ENCODE results near the gene NKX6-2. TPM values are rescaled to one million over a fixed set of nuclear protein-coding genes. Genes with fewer than 3 reads are reported as not detected.

Gene NKX6-2
- total RNA-seq, 1 donor = not detected

DNA sequence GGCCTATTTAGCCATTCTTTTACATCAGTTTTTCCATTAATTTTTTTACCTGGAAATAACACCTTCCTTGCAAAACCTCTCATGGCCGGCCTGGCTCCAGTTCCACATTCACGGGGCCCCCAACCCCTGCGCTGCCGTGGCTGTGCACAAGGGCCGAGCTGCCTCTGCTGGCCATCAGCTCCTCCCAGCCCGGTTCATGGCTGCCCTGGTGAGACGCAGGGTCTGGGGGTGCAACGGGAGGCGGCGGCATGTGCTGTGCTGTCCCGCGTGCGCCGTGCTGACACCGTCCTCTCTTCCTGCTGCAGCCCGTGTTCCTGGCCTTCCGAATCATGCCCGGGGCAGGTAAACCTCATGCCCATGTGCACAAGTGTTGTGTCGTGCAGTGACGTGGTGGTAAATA is 4.4 kb downstream of the NKX6-2 start:
- H3K27ac ChIP-seq (ENCODE audit: low read depth, low read length) = no peak overlapping the region
- TF ChIP-seq, protein P1, sequence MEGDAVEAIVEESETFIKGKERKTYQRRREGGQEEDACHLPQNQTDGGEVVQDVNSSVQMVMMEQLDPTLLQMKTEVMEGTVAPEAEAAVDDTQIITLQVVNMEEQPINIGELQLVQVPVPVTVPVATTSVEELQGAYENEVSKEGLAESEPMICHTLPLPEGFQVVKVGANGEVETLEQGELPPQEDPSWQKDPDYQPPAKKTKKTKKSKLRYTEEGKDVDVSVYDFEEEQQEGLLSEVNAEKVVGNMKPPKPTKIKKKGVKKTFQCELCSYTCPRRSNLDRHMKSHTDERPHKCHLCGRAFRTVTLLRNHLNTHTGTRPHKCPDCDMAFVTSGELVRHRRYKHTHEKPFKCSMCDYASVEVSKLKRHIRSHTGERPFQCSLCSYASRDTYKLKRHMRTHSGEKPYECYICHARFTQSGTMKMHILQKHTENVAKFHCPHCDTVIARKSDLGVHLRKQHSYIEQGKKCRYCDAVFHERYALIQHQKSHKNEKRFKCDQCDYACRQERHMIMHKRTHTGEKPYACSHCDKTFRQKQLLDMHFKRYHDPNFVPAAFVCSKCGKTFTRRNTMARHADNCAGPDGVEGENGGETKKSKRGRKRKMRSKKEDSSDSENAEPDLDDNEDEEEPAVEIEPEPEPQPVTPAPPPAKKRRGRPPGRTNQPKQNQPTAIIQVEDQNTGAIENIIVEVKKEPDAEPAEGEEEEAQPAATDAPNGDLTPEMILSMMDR (IDR thresholded peaks at IDR 0.05; ENCODE audit: extremely low read depth, low read depth, low read length) = no peak
- H3K27me3 ChIP-seq (ENCODE audit: insufficient read depth, low read length) = peaks cover 23% of the 10 kb centered on the region
- DNase-seq (ENCODE audit: insufficient read length, low spot score, missing footprints) = no peak
- no peak overlapping the region for H3K4me2 ChIP-seq (ENCODE audit: insufficient read depth, low read length)
- H3K4me1 ChIP-seq (ENCODE audit: insufficient read depth, low read length) = no peaks in the 10 kb centered on the region
- H3K9me3 ChIP-seq (ENCODE audit: low read depth, low read length) = no peaks in the 10 kb centered on the region
- H2AFZ ChIP-seq (ENCODE audit: low read length) = no peak overlapping the region
- no peaks in the 10 kb centered on the region for H3K79me2 ChIP-seq (ENCODE audit: insufficient read depth, low read length)
- H4K20me1 ChIP-seq (ENCODE audit: insufficient read depth, low read length) = no peaks in the 10 kb centered on the region
- peaks cover 4% of the 10 kb centered on the region for H3K36me3 ChIP-seq (ENCODE audit: insufficient read depth, low read length)
- H3K4me3 ChIP-seq (ENCODE audit: insufficient read depth, low read length) = no peak overlapping the region

DNA sequence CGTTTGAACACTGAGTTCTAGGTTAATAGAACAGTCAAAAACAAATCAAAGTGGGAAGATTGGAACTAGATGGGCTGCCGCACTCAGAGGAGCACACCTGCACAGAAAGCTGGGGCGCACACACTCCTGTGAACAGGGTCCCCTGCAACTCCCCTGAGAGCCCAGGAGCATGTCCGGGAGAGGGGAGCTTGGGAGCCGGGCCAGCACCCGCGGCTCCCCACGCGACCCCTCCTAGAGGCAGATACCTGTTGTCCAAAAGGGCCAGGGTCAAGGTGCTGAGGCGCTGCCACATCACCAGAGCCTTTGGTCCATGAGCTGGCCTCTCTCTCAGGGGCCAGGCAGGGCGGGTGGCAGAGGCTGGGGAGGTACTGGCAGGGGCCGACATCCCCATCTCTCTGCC is 5.6 kb downstream of the NKX6-2 start:
- Histone ChIP-seq H3K9me3 (ENCODE audit: low read depth, low read length) (no peaks in the 10 kb centered on the region), H4K20me1 (ENCODE audit: insufficient read depth, low read length) (no peaks in the 10 kb centered on the region), H3K27me3 (ENCODE audit: insufficient read depth, low read length) (peaks cover 19% of the 10 kb centered on the region), H3K4me1 (ENCODE audit: insufficient read depth, low read length) (no peaks in the 10 kb centered on the region), H2AFZ (ENCODE audit: low read length) (no peak overlapping the region), H3K79me2 (ENCODE audit: insufficient read depth, low read length) (no peaks in the 10 kb centered on the region), H3K4me3 (ENCODE audit: insufficient read depth, low read length) (no peak overlapping the region), H3K4me2 (ENCODE audit: insufficient read depth, low read length) (no peak overlapping the region), H3K27ac (ENCODE audit: low read depth, low read length) (no peak overlapping the region), H3K36me3 (ENCODE audit: insufficient read depth, low read length) (peaks cover 4% of the 10 kb centered on the region)
- DNase-seq (ENCODE audit: insufficient read length, low spot score, missing footprints) = no peak
- TF ChIP-seq, protein P1 (IDR thresholded peaks at IDR 0.05; ENCODE audit: extremely low read depth, low read depth, low read length) = no peak

DNA sequence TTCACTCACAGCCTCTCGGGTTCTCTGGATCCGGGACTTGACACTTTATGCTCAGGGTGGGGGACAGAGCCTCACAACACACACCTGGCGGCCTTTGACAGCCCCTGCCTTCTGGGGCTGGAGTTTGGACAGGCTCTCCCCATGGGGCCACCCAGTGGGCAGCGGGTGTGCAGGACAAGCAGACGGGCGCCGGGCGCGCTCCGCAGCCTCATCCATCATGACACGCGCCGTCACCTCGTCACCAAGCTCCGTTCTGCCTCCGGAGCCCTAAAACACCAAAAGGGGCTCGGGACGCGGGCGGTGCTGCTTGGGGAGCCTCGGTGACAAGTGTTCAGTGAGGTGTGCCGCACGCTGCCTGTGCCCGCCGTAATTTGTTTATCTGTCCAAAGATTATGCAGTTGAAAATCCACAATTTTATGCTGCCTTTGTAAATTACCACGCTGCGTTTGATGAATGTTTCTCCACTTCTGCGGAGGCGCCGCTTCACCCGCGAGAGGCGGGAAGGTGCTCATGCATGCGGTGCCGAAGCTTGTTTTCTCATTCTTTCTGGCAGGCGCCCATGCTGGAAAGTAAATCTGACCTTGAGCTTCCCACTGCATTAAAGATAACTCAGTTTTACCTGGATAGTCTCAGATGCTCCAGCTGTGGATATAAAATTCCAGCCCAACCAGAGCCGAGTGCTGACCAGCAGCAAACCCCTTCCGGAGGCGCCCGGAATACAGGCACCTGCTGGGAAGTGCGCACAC is 6.2 kb downstream of the NKX6-2 start:
- H3K4me1 ChIP-seq (ENCODE audit: insufficient read depth, low read length) = no peaks in the 10 kb centered on the region
- no peak overlapping the region for H2AFZ ChIP-seq (ENCODE audit: low read length)
- no peaks in the 10 kb centered on the region for H4K20me1 ChIP-seq (ENCODE audit: insufficient read depth, low read length)
- no peaks in the 10 kb centered on the region for H3K9me3 ChIP-seq (ENCODE audit: low read depth, low read length)
- TF ChIP-seq, protein P1 (IDR thresholded peaks at IDR 0.05; ENCODE audit: extremely low read depth, low read depth, low read length) = no peak
- no peak overlapping the region for H3K4me3 ChIP-seq (ENCODE audit: insufficient read depth, low read length)
- no peaks in the 10 kb centered on the region for H3K79me2 ChIP-seq (ENCODE audit: insufficient read depth, low read length)
- no peak overlapping the region for H3K4me2 ChIP-seq (ENCODE audit: insufficient read depth, low read length)
- H3K36me3 ChIP-seq (ENCODE audit: insufficient read depth, low read length) = peaks cover 4% of the 10 kb centered on the region
- DNase-seq (ENCODE audit: insufficient read length, low spot score, missing footprints) = no peak
- H3K27ac ChIP-seq (ENCODE audit: low read depth, low read length) = no peak overlapping the region
- H3K27me3 ChIP-seq (ENCODE audit: insufficient read depth, low read length) = peaks cover 14% of the 10 kb centered on the region

DNA sequence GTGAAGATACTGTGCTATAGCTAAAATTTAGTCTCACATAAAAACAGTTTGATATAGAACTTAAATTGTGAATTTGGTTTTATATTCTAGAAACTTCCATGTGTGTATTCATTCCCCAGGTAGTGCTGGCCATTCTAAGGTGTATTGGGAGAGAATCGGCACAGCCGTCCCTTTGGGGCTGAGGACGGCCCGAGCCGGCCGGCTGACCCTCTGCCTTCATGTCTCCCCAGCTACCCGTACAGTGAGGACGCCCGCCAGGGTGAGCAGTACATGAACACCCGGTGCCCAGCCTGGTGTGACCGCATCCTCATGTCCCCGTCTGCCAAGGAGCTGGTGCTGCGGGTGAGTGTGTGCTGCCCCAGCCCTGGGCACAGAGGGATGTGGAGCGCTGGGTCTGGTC is 8.5 kb downstream of the NKX6-2 start:
- TF ChIP-seq, protein P1 (IDR thresholded peaks at IDR 0.05; ENCODE audit: extremely low read depth, low read depth, low read length) = no peak
- Histone ChIP-seq H3K4me3 (ENCODE audit: insufficient read depth, low read length) (no peak overlapping the region), H2AFZ (ENCODE audit: low read length) (no peak overlapping the region), H4K20me1 (ENCODE audit: insufficient read depth, low read length) (no peaks in the 10 kb centered on the region), H3K4me2 (ENCODE audit: insufficient read depth, low read length) (no peak overlapping the region), H3K4me1 (ENCODE audit: insufficient read depth, low read length) (no peaks in the 10 kb centered on the region), H3K36me3 (ENCODE audit: insufficient read depth, low read length) (peaks cover 4% of the 10 kb centered on the region), H3K27ac (ENCODE audit: low read depth, low read length) (no peak overlapping the region), H3K79me2 (ENCODE audit: insufficient read depth, low read length) (no peaks in the 10 kb centered on the region), H3K9me3 (ENCODE audit: low read depth, low read length) (no peaks in the 10 kb centered on the region), H3K27me3 (ENCODE audit: insufficient read depth, low read length) (no peaks in the 10 kb centered on the region)
- DNase-seq (ENCODE audit: insufficient read length, low spot score, missing footprints) = no peak
